GM19467 (cell line): Measurements from ENCODE around the gene GARIN5A.
"Not testable (repeated sequence)": the region's sequence is repeated elsewhere in the genome, so short reads cannot be mapped to it uniquely, and the experiment has no call there.

Experiments used
- ATAC-seq: cut with Tn5 transposase; IDR thresholded peaks from one replicate; pipeline ENCODE4 v1.9.1; 2021; ENCODE audit warnings: mild to moderate bottlenecking, moderate library complexity; ENCODE audit not compliant: unreplicated experiment

GARIN5A gene

GRCh38 chr19:50489461-50490011 lies 12.9 kb upstream of the GARIN5A start:
- no peak for ATAC-seq

DNA sequence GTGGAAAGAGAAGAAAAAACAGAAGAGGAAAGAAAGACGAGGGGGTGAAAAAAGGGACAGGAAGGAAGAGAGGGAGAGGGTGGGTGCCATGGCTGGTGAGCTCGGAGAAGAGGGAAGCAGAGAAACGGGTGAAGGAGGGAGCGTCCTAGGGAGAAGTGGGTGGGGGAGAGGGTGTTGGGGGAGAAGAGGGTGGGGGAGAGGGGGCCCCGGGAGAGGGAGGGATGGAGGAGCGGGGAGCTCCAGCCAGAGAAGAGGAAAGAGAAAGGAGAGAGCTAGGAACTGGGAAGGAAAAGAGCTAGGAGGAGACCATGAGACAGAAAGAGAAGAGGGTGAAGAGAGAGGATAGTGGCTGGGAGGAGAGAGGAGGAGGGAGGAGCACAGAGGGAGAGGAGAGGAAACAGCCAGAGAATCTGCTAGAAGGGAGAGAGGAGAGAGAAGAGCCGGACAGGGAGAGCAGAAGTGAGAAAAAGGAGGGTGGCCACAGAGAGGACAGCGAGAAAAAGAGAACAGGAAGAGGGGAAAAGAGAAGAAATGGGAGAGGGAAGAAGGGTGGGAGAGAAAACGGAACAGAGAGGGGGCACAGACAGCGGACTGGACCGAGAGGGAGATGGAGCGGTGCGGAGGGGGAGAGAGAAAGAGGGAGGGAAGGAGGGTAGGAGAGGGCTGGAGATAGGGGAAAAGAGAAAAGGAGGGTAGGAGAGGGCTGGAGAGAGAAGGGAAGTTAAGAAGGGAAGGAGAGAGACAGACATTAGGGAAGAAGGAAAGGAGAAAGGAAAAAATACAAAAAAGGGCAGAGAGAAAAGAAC lies 11.9 kb upstream of the GARIN5A start:
- ATAC-seq, result no peak

DNA sequence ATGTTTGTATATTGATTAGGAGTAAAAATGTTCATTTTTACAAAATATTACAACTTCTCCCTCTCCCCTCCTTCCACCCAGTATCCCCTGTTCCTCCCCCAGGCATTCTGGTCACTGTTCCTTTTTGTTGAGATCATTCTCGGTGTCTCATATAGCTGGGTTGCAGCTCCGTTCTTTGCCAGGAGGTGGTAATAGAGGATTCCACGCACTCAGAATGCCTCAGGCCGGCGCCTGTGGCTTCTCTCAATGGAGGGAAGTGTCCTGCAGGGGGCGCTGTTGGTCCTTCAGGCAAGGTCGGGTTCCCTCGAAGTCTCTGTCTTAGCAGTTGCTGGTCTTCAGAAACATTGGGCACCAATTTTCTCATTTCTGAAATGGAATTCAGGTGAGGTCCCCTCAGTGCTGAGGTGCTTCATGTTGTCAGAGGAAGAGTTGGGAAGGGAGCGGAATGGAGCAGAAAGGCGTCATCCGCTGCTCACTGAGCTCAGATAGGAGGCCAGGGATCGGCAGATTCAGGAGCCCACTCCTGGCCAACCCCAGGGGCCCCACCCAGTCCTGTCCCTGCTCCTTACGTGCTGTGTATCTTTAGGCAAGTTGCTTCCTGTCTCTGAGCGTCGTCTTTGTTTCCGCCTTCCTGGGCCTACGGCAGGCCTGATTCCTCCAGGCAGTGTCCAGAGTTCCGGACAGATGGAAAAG lies 10.3 kb upstream of the GARIN5A start:
- ATAC-seq, result no peak

DNA sequence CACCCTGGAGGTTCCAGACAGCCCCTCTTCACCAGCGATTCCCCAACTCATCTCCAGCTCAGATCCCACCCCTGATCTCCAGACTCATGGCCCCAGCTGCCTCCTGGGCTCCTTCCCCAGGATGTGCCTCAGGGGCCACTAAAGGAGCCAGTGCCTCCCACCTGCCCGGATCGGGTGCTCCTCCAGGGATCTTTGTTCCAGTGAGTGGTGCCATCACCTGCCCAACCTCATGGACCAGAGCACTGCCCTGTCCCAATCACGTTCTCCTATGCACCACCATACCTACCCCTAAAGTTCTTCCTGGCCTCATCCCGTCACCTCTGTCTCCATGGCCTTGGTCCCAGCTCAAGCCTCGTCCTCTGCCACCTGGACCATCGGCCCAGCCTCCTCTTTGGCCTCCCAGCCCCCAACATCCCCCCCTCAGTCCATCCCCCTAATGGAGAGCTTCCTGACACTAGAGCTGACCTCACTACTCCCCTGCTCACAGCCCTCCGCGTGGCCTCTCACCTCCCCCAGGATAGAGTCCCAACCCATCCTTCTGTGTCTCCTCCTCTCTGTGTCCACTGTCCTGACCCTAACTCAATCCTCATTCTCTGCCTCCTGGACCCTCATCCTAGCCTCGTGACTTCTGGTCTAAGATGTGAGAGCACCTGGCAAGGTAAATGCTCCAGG lies 8.8 kb upstream of the GARIN5A start:
- no peak for ATAC-seq

GRCh38 chr19:50482916-50483315 lies 6.3 kb upstream of the GARIN5A start:
- ATAC-seq, result no peak

GRCh38 chr19:50482271-50482855 lies 5.7 kb upstream of the GARIN5A start:
- no peak for ATAC-seq

DNA sequence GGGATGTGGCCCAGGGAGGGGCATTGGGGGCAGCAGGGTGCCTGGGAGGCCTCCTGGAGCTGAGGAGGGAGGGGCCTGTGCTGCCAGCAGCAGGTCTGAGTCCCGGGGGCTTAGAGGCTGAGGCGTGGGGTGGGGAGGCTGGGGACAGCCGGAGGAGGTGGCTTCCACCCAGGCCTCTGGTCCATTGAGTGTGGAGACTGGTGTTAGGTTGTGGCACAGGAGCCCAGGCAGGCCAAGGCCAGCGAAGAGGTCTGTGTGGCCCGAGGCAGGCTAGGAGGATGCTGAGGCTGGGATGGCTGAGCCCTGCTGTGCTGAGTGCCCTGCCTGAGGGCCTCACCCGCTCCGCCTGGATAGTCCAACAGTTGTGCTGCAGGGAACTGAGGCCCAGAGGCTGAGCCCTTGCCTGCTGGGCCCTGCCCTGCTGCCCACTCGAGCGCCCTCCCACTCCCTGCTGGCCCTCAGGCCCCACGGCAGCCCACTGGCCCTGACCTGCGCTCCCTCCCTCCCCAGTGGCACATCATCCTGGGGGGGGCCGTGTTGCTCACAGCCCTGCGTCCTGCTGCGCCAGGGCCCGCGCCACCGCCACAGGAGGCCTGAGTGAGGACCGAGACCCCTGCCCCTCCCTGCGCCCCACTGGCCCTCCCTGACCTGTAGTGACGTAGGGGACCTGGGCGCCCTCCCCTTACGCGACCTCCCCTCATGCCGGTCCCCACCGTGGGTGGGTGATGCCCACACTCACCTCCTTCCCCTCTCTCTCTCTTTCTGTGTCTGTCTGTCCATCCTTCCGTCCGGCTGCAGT lies 4.9 kb upstream of the GARIN5A start:
- no peak for ATAC-seq

DNA sequence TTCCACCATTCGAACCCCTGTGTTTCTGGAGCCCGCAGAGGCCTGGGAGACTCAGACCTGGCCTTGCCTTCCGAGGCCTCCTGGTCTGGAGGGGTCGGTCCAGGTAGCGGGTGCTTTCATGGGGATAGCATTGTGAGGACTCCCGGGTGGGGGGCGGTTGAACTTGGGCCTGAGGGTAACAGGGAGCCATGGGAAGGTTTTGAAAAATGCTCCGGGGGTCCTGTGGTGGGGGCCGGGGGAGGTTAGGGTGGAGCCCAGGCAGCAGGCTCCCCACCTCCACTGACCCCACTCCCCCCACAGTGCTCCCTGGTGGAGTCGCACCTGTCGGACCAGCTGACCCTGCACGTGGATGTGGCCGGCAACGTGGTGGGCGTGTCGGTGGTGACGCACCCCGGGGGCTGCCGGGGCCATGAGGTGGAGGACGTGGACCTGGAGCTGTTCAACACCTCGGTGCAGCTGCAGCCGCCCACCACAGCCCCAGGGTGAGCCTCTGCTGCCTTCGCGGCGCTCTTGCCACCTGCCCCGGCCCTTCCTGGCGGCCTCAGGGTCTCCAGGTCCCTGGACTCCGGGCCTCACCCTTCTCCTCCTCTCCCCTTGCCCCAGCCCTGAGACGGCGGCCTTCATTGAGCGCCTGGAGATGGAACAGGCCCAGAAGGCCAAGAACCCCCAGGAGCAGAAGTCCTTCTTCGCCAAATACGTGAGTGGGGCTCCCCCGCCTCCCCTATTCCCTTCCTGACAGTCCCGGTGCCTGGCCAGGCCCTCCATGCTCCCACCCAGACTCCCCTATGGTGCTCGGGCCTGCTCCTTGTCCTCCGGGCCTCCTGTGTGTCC lies 3.8 kb upstream of the GARIN5A start:
- no peak for ATAC-seq

DNA sequence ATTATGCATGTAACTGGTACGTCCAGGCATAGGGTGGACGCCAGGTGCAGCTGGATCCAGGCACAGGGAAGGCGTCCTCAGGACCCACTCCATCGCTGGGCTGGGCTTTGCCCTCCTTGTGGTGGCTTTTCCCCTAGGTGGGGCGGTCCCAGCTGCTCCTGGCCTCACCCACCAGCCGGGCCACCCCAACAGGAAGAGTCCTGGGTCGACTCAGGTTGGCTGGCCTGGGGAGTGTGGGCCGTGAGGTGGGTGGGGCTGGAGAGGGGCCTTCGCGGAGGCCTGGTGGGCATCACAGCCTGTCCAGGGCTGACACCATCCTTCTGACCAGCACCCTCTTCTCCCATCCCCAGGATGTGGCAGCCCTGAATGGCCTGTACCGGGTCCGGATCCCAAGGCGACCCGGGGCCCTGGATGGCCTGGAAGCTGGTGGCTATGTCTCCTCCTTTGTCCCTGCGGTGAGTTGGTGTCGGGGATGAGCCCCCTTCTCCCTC lies 3.2 kb upstream of the GARIN5A start:
- no peak for ATAC-seq

- no peak for ATAC-seq
Observed at GRCh38 chr19:50478901-50479715, 2.5 kb upstream of the GARIN5A start.

GRCh38 chr19:50477751-50478515 lies 1.3 kb upstream of the GARIN5A start:
- no peak for ATAC-seq

GRCh38 chr19:50476907-50477238 lies 225 bp upstream of the GARIN5A start:
- ATAC-seq, result no peak

GRCh38 chr19:50475736-50476223 lies 868 bp downstream of the GARIN5A start:
- ATAC-seq, result no peak

DNA sequence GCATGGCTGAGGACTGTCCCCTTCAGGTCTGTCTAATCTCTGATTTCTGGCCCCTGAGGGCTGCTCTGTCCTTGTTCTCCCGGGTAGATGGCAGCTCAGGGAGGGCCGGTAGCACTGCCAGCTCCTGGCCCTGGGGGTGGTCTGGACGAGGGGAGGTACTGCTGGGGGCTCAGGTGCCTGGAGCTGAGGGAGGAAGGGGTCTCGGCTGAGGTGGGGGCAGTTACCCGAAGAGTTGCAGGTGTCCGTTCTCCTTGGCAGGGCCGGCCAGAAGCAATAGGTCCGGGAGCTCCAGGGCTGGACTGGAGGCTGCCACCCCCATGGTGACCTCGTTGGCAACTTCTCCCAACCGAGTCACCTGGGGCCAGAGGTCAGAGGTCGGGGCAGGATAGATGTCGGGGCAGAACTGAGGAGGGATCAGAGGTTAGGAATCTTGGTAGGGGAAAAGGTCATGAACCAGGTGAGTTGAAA lies 1.5 kb downstream of the GARIN5A start:
- ATAC-seq, result no peak

DNA sequence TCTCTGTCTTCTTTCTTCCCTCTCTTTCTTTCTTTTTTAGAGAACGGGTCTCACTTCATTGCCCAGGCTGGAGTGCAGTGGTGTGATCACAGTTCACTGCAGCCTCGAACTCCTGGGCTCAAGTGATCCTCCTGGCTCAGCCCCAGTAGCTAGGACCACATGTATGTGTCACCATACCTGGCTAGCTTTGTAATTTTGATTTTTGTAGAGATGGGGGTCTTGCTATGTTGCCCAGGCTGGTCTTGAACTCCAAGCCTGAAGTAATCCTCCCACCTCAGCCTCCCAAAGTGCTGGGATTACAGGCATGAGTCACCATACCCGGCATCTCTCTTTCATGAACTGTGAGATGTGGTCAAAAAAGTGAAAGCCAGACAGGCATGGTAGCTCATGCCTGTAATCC lies 3.3 kb downstream of the GARIN5A start:
- not testable (repeated sequence) for ATAC-seq

GRCh38 chr19:50468818-50469217 lies 7.8 kb downstream of the GARIN5A start:
- ATAC-seq, result no peak

DNA sequence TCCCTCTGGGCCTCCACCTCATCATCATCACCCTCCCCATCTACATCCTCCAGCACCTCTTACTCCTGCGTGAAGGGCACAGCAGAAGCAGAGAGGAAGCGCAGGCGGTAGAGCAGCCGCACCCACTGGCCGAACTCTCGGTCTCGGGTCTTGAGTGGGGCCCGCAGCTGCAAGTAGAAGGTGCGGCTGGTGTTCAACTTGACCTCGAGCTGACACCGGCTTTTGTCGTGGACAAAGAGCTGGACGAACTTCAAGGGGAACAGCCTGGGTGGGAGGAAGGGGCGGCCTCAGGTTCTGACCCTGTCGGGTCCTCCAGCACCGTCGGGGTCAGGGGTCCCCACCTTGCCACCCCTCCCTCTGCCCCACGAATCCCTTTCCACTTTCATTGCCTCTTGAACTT lies 9.1 kb downstream of the GARIN5A start:
- no peak for ATAC-seq

GRCh38 chr19:50466706-50467039 lies 10.0 kb downstream of the GARIN5A start:
- ATAC-seq, result no peak
